COLO668 (cell line): ENCODE results near the gene BSND.
A peak's percentile ranks its signal among the peaks of the same experiment; 100 is the strongest.

ENCODE experiments used
- DNase-seq: peaks from one replicate; lab custom pipeline; 2025; ENCODE audit not compliant: unreplicated experiment; lab: John Stamatoyannopoulos, UW

Gene BSND

DNA sequence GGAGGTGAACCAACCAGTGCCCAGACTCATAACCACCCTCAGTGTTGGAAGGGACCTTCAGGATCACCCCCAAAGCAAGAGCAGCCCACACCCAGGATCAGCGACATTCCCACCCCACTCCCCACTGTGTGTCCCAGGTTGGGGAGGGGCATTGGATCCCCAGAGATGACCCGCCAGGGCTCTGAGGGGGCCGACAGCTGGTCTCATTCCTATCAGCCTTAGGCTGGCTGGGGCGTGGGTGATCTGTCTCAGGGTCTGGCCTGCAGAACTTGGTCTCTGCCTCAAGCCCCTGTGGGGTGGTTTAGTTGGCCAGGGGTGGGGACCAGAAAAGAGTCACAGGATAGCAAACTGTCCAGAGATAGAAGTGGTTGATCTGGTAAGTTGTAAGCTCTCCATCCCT, 7.8 kb upstream of the BSND start:
- DNase-seq = no peak

DNA sequence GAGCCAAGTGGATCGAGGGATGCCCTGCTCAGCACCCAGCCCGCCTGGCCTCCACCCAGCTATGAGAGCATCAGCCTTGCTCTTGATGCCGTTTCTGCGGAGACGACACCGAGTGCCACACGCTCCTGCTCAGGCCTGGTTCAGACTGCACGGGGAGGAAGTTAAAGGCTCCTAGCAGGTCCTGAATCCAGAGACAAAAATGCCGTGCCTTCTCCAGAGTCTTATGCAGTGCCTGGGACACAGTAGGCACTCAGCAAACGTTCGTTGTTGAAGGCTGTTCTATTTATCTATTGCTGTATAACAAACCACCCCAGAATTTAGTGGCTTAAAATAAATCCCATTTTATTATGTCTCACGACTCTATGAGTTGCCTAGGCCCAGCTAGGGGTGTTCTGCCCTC, 6.8 kb upstream of the BSND start:
- no peak for DNase-seq

DNA sequence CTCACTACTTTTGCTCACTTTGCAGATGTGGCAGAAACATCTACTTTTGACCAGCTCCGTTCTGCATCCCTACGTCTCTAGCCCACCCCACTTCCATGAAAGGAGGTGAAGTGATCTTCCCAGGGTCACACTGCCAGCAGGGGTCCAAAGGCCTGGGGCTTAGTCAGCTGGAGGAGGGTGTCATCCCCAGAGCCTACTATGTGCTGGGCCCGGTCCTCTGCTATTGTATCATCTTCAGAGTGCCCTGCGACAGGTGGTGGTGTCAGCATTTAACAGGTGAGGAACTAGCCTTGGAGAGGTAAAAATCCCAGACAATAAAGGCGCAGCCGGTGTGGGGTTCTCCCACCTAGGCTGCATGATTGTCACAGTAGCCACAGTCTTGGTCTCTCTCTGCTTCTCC, 5.6 kb upstream of the BSND start:
- no peak for DNase-seq

DNA sequence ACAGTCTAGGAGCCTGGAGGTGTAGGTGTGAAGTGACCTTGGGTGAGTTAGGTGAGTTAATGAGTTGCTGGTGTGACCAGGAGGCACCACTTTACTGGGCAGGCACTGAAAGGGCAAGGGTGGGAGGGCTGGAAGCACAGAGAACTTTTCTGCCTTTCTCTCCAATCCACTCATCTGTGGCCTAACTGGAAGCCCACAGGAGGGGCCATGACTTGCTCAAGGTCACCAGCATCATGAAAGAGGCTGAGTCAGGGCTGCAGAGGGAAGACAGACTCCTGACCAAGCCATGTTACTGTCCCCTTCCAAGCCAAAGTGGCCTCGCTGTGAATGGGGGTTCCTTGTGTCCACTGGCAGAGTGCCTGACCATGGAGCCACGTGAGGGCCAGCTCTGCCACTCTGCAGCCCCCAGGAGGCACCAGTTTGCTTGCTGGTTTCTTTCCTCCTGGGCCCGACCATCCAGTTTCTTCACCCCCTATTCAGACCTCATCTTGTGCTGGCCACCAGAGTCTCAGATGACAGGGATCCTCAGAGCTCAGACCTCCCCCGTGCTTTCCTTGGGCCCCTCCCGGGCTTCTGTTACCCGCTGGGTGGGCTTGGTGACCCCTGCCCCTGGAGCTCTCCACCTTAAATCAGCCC, 4.3 kb upstream of the BSND start:
- no peak for DNase-seq

DNA sequence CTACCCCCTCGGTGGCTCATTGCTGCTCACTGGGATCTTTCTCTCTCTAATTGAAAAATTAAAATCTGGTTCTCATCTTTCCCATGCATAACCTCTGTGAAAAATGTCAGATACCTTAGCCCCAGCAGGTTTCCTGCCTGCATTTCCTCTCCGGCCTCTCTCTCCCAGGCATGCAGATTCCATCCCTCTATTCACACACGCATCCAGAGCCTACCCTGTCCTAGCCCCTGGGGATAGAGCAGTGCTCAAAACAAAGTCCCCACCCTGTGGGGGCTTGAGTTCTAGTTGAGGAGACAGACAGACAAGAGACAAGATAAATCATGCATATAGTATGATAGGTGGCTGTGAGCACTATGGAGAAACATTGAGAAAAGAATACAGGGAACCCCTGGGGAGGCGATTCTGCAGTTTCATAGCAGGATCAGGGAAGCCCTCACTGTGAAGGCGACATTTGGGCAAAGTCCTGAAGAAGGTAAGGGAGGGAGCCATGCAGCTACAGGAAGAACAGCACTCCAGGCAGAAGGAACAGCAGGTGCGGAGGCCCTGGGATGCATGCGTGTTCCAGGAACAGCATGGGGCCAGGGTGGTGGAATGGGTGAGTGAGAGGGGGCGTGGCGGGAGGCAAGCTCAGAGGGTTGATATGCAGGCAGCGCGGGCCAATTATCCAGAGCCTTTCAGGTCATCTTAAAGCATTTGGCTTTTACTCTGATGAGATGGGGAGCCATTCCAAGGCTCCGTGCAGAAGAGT, 3.5 kb upstream of the BSND start:
- peak; percentile 58 for DNase-seq

DNA sequence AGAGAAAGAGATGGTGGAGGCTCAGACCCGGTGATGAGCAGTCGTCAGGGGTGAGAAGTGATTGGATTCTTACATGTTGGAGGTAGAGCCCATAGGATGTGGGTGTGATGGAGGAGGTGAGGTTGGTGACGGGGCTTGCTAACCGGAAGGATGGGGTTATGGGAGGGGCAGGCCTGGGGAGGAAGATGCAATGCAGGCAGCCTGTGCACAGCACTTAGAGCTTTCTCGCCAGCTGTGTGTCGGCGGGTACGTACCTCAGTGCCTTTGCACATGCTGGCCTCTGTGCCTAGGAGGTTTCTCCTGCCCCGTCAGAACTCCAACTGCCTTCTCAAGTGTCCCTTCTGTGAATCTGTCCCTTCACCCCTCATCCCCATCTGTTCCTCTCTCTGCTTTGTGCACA, 2.9 kb upstream of the BSND start:
- DNase-seq = no peak

DNA sequence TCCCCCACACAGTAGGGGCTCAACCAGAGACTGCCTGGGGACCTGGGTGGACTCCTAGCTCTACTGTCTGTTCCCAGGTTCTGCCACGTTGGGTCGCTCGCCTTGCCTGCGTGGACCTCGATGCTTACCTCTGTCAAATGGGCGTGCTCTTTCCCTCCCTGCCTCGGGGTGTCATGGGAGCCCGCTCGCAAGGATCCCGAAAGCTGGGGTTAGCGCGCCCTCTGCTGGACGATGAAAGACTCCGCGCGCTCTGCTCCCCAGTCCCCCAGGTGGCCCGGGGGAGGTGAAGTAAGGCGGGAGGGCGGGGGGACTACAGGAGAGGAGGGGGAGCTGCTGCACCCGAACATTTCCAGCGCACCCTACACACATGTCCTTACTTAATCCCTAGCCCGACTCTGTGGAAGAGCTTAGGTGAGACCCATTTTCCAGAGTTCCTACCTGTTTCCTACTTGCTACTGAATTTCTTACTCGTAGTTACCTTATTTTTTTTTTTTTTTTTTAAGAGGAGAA, 2.3 kb upstream of the BSND start:
- DNase-seq = peak; percentile 96

DNA sequence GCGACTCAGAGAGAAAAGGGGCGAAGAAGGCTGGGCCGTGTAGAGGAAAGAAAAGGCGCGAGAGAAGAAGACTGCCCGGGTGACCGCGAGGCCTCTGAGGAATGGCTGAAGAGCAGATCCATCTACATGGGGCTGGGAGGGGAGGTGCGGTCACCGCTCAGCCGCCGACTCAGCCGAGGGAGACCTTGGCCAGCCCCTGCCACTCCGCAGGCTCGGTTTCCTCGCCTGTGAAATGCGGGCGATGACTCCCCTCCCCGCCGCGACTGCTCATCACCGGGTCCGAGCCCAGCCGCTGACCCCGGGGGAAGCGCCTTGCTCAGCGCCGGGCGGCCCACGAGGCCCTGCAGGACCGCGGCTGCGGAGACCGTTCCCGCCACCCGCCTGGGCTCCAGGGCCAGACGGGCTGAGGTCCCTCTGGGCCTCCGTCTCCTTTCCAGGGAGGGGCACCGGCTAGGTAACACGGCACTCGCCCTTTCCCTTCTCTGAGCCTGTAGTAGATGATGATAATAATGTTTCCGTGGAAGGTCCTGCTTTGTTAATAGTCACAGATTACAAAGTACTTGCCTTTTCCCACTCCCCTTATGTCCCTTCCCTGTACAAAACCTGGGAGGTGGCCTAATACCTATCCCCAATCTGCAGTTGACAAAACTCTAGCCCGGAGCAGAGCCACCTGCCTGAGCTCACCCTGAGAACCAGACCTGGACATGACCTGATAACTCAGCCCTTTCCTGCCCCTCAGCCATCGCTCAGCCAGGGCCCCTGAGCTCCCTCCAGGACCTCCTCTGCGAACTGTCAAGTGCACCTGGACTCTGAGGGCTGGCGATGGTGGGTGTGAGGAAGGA, 1.6 kb upstream of the BSND start:
- DNase-seq = no peak

DNA sequence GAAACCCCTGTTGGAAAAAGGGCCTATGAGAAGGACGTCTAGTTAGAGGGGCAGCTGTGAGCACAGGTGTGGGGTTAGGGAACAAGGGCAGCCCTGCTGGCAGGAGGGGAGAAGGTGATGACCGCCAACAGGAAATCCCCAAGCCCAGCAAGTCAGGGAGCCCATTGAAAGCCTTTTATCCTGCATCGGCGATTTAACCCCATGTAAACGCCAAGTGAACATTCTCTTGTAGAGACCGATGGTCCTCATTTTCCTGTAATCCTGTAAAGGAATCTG, 1.1 kb upstream of the BSND start:
- no peak for DNase-seq

DNA sequence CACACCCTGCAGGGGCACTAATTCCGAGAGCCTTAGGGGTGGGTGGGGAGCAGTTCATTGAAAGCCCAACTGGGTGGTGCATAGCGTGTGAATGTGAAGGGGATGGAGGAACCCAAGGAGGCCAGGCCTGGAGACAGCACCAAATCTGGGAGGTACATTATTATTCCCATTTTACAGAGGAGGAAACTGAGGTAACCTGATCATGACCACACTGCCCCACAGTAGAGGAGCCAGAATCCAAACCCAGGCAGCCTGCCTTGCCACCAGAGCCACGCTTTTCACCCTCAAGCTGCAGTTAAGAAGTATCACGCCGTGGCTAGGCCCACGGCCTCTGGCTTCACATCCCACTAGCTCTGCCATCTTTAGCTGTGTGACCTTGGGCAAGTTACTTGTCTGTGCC, 633 bp upstream of the BSND start:
- no peak for DNase-seq

DNA sequence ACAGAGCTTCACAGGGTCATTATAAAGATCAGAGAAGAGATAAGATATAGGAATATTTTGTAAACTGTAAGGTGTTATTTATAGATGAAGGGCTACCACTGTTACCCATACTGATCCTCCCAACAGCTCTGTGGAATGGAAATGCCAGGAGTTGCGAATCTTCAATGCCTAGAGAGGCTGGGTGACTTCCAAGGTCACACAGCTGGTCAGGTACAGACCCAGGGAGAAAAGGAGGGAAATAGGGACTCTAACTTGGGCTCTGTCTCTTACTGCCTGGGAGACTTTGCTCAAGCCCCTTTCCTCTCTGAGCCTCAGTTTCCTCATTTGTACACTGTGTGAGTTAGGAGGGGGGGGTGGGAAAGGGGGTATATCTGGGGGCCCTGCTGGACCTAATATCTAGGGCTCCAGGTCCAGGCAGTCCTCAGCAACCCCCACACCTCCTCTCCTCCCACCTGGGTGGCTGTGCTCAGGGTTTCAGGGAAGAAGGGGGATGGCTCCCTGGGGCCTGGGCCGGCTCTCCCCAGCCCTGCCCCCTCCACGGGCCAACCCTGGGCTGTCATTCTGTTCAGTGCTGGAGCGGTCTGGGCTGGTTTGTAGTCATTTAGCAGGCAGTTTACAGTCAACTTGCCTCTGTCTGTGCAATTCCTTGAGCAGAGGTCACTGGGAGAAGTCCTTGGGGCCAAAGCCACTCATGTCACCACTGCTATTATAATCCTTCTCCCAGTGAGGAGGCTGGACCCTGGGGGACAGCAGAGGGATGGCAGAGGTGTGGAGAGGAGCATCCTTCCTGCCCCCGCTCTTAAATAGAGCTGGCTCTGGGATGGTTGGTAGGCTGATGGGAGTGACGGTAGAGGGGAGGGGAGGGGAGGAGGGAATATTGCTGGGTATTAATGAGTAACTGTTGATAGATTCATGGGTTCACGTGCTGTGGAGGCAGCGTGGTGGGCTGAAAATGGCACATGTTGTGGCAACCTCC, 1.7 kb downstream of the BSND start:
- no peak for DNase-seq

DNA sequence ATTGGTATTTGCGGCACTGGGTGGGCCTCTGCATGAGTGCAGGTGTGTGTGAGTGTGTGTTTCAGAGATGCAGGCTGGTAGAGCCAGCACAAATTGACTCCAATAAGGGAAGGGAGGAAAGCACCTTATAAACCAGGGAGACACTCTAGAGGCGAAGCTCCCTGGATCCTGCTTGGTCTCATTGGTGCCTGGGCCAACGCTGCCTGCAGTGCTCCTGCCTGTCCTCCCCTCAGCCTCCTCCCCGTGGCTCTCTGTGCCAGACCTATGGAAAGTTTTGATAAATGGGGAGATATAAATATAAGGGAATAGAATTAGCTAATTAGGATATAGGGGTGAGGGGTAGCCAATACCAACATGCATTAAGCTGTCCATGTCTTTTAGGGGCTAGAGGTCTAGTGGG, 2.6 kb downstream of the BSND start:
- DNase-seq = no peak

DNA sequence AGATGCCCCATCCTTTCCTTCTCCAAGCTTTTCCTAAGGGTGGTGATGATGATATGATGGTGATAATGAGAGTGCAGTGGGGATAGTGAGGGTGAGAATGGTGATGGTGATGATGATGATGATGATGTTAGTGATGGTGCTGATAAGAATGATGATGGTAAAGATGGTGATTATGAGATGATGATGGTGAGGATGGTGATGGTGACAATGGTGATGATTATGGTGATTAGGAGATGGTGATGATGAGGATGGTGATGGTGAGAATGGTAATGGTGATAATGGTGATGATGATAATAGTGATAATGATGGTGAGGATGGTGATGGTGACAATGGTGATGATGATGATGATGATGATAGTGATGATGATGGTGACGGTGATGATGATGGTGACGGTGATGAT, 4.0 kb downstream of the BSND start:
- no peak for DNase-seq

DNA sequence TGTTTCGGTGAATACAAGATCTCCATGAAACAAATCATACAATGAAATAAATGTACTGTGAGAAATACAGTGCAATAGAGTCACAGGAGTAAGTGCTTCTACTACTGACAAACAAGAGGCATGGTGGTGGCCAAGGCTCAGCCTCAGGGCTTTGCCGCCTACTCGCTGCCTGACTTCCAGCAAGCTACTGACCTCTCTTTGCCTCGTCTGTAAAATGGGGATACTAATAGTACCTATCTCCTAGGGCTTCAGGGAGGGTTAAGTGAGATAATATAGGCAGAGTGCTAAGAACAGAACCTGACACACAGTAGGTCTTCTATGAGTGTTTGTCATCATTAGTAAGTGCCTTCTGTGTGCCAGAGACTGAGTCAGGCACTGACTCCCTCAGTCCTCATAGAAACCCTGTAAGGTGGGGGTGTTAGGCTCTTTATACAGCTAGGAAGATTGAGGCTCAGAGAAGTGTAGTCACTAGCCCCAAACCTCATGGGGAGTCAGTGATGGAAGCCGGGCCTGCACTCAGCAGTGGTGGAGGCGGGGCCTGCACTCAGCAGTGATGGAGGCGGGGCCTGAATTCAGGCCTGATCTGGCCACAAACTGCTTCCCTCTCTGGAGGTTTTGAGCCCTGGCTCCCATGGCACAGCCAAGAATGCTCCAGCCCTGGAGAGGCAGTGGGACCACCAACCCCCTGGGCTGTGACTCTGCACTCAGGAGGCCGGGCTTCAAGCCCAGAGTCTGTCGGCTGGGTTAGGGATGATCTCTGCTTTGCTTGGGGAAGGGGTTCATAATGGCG, 6.8 kb downstream of the BSND start:
- DNase-seq = no peak

DNA sequence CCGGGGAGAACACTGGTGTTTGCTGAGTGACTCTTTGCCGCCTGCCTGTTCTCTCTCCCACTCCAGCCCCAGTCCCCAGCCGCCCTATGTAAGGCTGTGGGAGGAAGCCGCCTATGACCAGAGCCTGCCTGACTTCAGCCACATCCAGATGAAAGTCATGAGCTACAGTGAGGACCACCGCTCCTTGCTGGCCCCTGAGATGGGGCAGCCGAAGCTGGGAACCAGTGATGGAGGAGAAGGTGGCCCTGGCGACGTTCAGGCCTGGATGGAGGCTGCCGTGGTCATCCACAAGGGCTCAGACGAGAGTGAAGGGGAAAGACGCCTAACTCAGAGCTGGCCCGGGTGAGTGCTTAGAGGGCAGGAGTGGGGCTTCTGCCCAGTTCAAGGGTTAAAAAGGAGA, 8.2 kb downstream of the BSND start:
- no peak for DNase-seq

DNA sequence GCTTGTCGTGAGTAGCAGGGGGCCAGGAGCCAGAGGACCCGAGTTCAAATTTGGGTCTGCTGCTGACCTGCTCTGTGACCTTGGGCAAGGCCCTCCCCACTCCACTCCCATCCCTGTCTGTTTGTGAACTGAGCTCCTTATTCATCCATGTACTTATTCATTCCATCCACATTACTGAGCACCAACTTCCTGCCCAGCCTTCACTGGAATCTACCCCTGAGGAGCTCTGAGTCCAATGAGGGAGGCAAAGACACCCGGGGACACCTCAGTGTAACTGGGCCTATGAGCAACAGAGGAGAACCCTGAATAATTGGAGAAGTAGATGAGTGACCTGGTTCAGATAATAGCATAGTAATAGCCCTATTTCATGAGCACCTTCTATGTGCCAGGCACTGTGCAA, 8.9 kb downstream of the BSND start:
- DNase-seq = no peak

DNA sequence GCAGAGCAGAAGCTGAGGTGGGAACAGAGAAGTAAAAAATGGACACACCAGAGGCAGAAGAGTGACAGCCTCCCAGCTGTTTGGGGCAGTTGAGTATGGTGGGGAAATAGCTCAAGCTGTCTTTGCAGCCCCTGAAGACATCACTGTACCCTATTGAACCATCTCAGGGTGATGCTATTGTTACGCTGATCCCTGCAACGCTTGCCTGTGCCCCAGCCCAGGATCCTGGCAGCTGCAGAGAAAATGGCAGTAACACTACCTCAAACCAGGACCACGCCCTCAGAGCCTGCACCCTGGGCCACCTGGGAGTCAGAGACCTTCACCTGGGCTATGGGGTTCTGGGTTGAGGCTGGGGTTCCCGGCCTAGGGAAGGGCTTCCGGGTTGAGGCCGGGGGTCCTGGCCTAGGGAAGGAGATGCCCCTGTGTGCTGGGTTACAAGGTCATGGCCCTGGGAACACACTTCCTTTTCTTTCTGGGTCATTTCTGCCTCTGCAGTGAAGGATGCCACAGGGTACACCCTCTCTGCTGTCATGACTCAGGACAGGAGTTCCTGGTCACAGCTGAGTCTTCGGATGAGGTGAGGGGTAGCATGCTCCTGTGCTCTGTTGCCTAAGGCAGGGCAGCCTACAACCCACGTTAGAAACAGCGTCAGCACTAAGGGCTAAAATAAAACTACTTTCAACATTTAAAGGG, 11.6 kb downstream of the BSND start:
- DNase-seq = no peak

DNA sequence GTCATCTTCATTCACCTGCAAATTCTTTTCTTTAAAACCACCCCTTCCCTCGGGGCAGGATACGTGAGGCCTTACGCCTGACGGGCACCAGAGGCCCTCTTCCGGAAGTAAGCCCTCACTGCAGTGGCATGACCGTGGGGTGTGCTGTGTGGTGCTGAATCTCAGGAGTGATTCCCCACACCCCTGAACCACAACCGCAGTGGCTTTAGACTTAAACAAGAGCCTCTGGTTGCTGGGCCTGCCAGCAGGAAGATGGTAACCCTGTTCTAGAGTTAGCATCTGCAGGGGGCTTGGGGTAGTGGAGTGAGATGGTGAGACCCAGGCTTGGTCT, 12.1 kb downstream of the BSND start:
- no peak for DNase-seq

DNA sequence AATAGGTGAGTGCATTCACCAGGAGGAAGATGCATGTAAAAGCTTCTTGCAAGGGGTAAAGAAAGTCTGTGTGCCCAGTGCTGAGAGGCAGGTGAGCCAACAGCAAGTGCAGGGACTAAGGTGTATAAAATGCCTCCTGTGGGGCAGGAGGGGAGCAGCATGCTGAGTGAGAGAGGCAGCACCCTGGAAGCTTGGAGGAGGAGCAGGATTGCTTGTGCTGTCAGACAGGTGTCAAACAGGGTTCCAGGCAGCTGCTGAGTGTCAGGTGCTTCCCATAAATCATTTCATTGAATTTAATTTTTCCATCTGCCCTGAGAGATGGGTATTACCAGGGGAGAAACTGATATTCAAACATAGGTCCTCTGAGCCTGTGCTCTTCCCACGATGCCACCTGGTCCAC, 13.9 kb downstream of the BSND start:
- DNase-seq = peak; percentile 83

DNA sequence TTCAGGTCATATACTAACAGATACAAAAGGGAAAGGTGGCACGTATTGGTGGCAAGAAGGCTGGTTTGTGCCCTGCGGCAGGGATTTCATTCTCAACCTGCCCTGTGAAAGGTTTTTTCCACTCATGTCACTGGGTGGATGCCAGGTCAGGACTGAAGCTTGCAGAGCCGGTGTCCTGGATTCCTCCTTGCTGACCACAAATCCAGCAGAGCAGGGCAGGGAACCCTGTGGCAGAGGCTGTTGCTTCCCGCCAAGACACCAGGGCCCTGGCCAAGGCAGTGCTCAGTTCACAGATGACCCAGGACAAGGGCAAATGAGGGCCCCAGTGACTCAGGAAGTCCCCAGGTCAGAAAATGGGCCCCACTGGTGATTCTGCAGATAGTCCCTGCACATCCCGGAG, 16.4 kb downstream of the BSND start:
- DNase-seq = no peak
